A549 (cell line): Measurements from ENCODE around the gene CRYGA.

ENCODE experiments used
- CTCF ChIP-seq: fragments of >200 bp; sonication (Bioruptor Twin); formaldehyde crosslinking; IDR thresholded peaks from 3 replicates; pipeline ENCODE4 v1.5.1; 2016
- ELK1 ChIP-seq: fragments of 150-350 bp; IDR thresholded peaks from 2 replicates; pipeline ENCODE4 v1.6.1; 2014; ENCODE audit warnings: low read depth, mild to moderate bottlenecking, low read length
- EP300 ChIP-seq, 2 experiments: fragments of >200 bp; sonication (Bioruptor Twin); formaldehyde crosslinking; IDR thresholded peaks; 2 replicates in 1 of 2; 3 replicates in 1 of 2; pipeline ENCODE4 v1.6.1; 2016 to 2017
- HDAC2 ChIP-seq: fragments of 200-600 bp; sonication (generic); IDR thresholded peaks from 2 replicates; pipeline ENCODE4 v1.6.1; 2016
- JUN ChIP-seq, 2 experiments: fragments of >200 bp; sonication (Bioruptor Twin); formaldehyde crosslinking; IDR thresholded peaks; 2 replicates in 1 of 2; 3 replicates in 1 of 2; pipeline ENCODE4 v1.6.1; 2016 to 2017
- KDM5A ChIP-seq: fragments of 200-600 bp; sonication (generic); IDR thresholded peaks from 2 replicates; pipeline ENCODE4 v1.6.1; 2016; ENCODE audit warnings: antibody characterized with exemption, mild to moderate bottlenecking
- MYC ChIP-seq: IDR thresholded peaks from 2 replicates; pipeline ENCODE4 v1.6.1; 2012; ENCODE audit warnings: mild to moderate bottlenecking, inconsistent platforms, low read length, improper control_type of control experiment, borderline replicate concordance
- POLR2A ChIP-seq: IDR thresholded peaks from 2 replicates; pipeline ENCODE4 v1.6.1; 2012; ENCODE audit warnings: mild to moderate bottlenecking, low read length
- RAD21 ChIP-seq, 2 experiments: fragments of >200 bp in 1 of 2; sonication (Bioruptor Twin) in 1 of 2; formaldehyde crosslinking in 1 of 2; IDR thresholded peaks in 1 of 2; conservative IDR thresholded peaks in 1 of 2; 2 replicates in 1 of 2; 3 replicates in 1 of 2; pipeline ENCODE4 v1.6.1; 2012 to 2018; ENCODE audit warnings: inconsistent platforms in 1 of 2
- RCOR1 ChIP-seq: fragments of 150-350 bp; IDR thresholded peaks from 2 replicates; pipeline ENCODE4 v1.6.1; 2014; ENCODE audit warnings: antibody characterized with exemption, low read length, low read depth
- REST ChIP-seq: fragments of 200-600 bp; sonication (generic); IDR thresholded peaks from 2 replicates; pipeline ENCODE4 v1.6.1; 2016; ENCODE audit warnings: antibody characterized with exemption, mild to moderate bottlenecking, moderate library complexity
- SREBF2 ChIP-seq: fragments of 450-650 bp; IDR thresholded peaks from 2 replicates; pipeline ENCODE4 v1.6.1; 2014; ENCODE audit warnings: mild to moderate bottlenecking, moderate library complexity
- TP53 ChIP-seq: fragments of 250-450 bp; sonication (Bioruptor Pico); IDR thresholded peaks from 2 replicates; pipeline ENCODE4 v1.5.0; 2021; ENCODE audit warnings: mild to moderate bottlenecking, moderate library complexity
- USF2 ChIP-seq: fragments of 450-650 bp; IDR thresholded peaks from 2 replicates; pipeline ENCODE4 v1.6.1; 2014; ENCODE audit warnings: antibody characterized with exemption

GRCh38 chr2:208175069-208175839, 11.9 kb upstream of the CRYGA start:
- no peak for TF ChIP-seq USF2
- no peak for TF ChIP-seq KDM5A
- peak; percentile 76 for TF ChIP-seq CTCF
- no peak for TF ChIP-seq EP300 (IDR thresholded peaks at IDR 0.05)
- no peak for TF ChIP-seq RCOR1
- TF ChIP-seq TP53 (CRISPR knock-in tag) = no peak
- no peak for TF ChIP-seq SREBF2
- TF ChIP-seq MYC = no peak
- TF ChIP-seq JUN (IDR thresholded peaks at IDR 0.05) = no peak
- peak; percentile 64 to 75 for TF ChIP-seq RAD21 (conservative IDR thresholded peaks at IDR 0.05 in 1 of 2, IDR thresholded peaks at IDR 0.05 in 1 of 2)
- TF ChIP-seq REST = no peak
- no peak for TF ChIP-seq HDAC2
- TF ChIP-seq POLR2A = no peak
- no peak for TF ChIP-seq ELK1
